ENCODE data around the gene FRMD8. TPM values are rescaled to one million over a fixed set of nuclear protein-coding genes. Genes with fewer than 3 reads are reported as not detected.

Gene FRMD8
- total RNA-seq, 2 donors from 2014 or later: 36.1 to 106 TPM

DNA sequence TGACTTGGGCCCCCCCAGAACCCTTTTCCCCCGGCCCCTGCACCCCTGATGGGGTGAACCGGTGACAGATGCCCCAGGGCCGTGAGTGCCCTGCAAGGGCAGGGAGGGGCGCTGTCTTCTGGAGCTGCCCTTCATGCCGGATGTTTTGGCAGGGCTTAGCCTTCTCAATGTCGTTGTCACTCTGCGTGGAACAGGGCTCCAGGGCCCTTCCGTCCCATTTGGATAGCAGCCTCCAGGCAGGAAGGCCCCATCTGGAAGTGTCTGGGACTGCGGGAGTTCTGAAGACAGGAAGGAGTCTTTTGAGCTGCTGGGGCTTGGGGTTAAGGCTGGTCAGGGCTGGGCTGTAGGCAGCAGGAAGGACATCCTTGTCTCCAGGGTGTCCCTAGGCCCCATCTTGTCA, 4.6 kb downstream of the FRMD8 start:
- H3K27me3 ChIP-seq (replicated peaks; ENCODE audit: insufficient read depth): no peaks in the 10 kb centered on the region
- no peak for DNase-seq (ENCODE audit: low spot score)
- H3K4me1 ChIP-seq (replicated peaks): peaks cover 13% of the 10 kb centered on the region
- TF ChIP-seq POLR2A (IDR thresholded peaks at IDR 0.05) (no peak), POLR2AphosphoS5 (IDR thresholded peaks at IDR 0.05) (no peak)
- TF ChIP-seq, protein P1, sequence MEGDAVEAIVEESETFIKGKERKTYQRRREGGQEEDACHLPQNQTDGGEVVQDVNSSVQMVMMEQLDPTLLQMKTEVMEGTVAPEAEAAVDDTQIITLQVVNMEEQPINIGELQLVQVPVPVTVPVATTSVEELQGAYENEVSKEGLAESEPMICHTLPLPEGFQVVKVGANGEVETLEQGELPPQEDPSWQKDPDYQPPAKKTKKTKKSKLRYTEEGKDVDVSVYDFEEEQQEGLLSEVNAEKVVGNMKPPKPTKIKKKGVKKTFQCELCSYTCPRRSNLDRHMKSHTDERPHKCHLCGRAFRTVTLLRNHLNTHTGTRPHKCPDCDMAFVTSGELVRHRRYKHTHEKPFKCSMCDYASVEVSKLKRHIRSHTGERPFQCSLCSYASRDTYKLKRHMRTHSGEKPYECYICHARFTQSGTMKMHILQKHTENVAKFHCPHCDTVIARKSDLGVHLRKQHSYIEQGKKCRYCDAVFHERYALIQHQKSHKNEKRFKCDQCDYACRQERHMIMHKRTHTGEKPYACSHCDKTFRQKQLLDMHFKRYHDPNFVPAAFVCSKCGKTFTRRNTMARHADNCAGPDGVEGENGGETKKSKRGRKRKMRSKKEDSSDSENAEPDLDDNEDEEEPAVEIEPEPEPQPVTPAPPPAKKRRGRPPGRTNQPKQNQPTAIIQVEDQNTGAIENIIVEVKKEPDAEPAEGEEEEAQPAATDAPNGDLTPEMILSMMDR (IDR thresholded peaks at IDR 0.05): no peak
- H3K36me3 ChIP-seq: no peaks in the 10 kb centered on the region
- WGBS: 42% methylated on average over 9 of the region's 9 CpGs
- H3K4me3 ChIP-seq: no peak overlapping the region
- peak overlapping the region; percentile 71 to 73 for H3K27ac ChIP-seq
- intact Hi-C loops (cut with DNase I): no loop called here
- H3K9me3 ChIP-seq: no peaks in the 10 kb centered on the region

DNA sequence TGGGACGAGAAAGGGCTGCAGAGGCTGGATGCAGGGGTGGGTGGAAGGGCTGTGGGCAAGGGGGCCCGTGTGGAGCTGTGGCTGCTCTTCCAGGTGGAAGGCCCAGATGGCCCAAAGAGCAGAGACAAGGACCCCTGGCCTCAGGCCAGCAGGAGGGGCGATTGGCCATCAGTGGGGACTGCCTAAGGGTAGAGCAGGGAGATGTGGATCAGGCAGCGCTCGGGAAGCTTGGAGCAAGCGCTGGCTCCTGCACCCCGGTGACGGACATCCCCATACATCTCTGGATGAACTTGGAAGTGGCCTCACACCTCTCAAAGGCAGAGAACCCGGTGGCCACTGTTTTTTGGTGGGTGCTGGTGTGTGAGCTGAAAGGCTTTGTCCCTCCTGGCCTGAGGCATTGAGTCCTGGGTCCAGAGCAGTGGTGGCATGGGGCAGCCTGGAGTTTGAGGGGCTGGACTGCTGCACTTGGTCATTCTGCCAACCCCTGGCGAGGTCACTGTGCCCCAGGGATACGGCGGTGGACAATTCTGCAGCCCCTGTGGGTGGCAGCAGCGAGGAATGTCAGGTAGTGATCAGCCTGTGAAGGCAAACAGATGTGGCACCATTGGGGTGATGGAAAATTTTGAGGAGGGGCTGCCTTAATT, 5.9 kb downstream of the FRMD8 start:
- Histone ChIP-seq H3K36me3 (no peaks in the 10 kb centered on the region), H3K9me3 (no peaks in the 10 kb centered on the region), H3K27me3 (replicated peaks; ENCODE audit: insufficient read depth) (no peaks in the 10 kb centered on the region), H3K4me3 (no peak overlapping the region), H3K4me1 (replicated peaks) (peaks cover 12% of the 10 kb centered on the region), H3K27ac (no peak overlapping the region)
- TF ChIP-seq POLR2AphosphoS5 (IDR thresholded peaks at IDR 0.05): no peak
- TF ChIP-seq, protein P1 (IDR thresholded peaks at IDR 0.05): no peak
- TF ChIP-seq POLR2A (IDR thresholded peaks at IDR 0.05): no peak
- intact Hi-C loops (cut with DNase I): no loop called here
- DNase-seq (ENCODE audit: low spot score): no peak
- WGBS: 88% methylated on average over 13 of the region's 13 CpGs

DNA sequence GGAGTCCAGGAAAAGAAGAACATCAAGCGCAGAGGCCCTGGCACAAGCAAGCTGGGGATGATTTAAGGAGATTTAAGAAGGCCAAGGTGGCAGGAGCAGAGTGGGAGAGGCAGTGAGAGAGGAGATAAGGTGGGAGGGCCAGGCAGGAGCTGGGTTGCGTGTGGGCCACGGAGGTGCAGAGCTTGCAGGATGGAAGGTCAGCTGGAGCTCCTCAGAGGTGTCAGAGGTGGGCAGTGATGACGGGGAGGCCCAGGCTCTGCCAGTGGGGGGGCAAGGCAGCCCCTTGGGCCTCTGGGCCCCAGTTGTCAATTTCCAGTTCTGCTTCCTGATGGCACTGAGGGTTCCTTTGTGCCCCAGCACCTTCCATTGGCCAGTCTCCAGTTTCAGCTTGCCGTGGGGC, 6.5 kb downstream of the FRMD8 start:
- 88% methylated on average over 5 of the region's 5 CpGs for WGBS
- no peak for DNase-seq (ENCODE audit: low spot score)
- peaks cover 8% of the 10 kb centered on the region for H3K4me1 ChIP-seq (replicated peaks)
- no peaks in the 10 kb centered on the region for H3K27me3 ChIP-seq (replicated peaks; ENCODE audit: insufficient read depth)
- H3K36me3 ChIP-seq: no peaks in the 10 kb centered on the region
- no peak overlapping the region for H3K4me3 ChIP-seq
- no peaks in the 10 kb centered on the region for H3K9me3 ChIP-seq
- no peak overlapping the region for H3K27ac ChIP-seq
- intact Hi-C loops (cut with DNase I): no loop called here
- TF ChIP-seq POLR2AphosphoS5 (IDR thresholded peaks at IDR 0.05) (no peak), POLR2A (IDR thresholded peaks at IDR 0.05) (no peak)
- TF ChIP-seq, protein P1 (IDR thresholded peaks at IDR 0.05): no peak

DNA sequence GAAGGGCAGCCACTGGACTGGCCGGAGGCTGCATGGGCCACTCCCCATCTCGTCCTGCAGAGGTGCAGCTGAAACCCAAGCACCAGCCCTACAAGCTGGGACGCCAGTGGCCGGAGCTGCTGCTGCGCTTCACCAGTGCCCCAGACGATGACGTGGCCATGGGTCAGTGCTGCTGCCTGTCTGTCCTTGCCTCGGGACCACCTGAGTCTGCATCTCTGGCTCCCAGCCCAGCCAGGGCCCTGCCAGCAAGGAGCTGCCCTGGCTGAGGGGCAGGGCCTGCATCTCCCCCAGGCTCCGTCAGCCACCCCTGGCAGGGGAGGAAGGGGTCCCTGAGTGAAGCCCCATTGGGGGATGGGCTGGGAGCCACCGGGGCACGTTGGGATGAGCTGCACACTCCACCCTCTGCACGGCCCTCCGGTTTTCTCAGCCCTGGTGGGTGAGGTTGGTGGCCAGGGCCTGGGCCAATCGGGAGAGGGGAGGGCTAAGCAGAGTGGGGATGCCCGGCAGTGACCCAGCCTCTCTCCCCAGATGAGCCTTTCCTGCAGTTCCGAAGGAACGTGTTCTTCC, 7.2 kb downstream of the FRMD8 start:
- H3K27ac ChIP-seq: no peak overlapping the region
- peaks cover 8% of the 10 kb centered on the region for H3K4me1 ChIP-seq (replicated peaks)
- WGBS: 86% methylated on average over 17 of the region's 17 CpGs
- H3K4me3 ChIP-seq: no peak overlapping the region
- no peaks in the 10 kb centered on the region for H3K27me3 ChIP-seq (replicated peaks; ENCODE audit: insufficient read depth)
- no peaks in the 10 kb centered on the region for H3K36me3 ChIP-seq
- DNase-seq (ENCODE audit: low spot score): no peak
- TF ChIP-seq, protein P1 (IDR thresholded peaks at IDR 0.05): no peak
- no peak for TF ChIP-seq POLR2AphosphoS5 (IDR thresholded peaks at IDR 0.05)
- no peak for TF ChIP-seq POLR2A (IDR thresholded peaks at IDR 0.05)
- intact Hi-C loops (cut with DNase I): no loop called here
- H3K9me3 ChIP-seq: no peaks in the 10 kb centered on the region

DNA sequence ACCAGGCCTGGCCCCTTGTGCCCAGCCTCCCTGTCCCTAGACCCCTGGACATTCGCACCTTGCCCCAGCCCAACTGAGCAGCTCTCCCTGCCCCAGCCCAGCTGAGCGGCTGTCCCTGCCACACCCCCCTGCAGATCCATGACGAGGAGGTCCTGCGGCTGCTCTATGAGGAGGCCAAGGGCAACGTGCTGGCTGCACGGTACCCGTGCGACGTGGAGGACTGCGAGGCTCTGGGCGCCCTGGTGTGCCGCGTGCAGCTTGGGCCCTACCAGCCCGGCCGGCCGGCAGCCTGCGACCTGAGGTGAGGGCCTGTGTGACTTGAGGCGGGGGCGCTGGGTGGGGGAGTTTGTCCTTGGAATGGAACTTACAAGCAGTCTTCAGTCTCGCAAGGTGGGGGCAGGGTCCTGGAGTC, 7.7 kb downstream of the FRMD8 start:
- WGBS: 92% methylated on average over 15 of the region's 20 CpGs
- no peak for DNase-seq (ENCODE audit: low spot score)
- TF ChIP-seq POLR2AphosphoS5 (IDR thresholded peaks at IDR 0.05) (no peak), POLR2A (IDR thresholded peaks at IDR 0.05) (no peak)
- TF ChIP-seq, protein P1 (IDR thresholded peaks at IDR 0.05): no peak

More for the DNA sequence above, 7.7 kb downstream of the FRMD8 start:
- Histone ChIP-seq H3K36me3 (no peaks in the 10 kb centered on the region), H3K4me1 (replicated peaks) (peaks cover 8% of the 10 kb centered on the region), H3K4me3 (no peak overlapping the region), H3K27ac (no peak overlapping the region), H3K27me3 (replicated peaks; ENCODE audit: insufficient read depth) (no peaks in the 10 kb centered on the region), H3K9me3 (no peaks in the 10 kb centered on the region)
- intact Hi-C loops (cut with DNase I): no loop called here
